Naive thymus-derived CD8-positive, alpha-beta T cell (primary cell): Measurements from ENCODE around the gene NR2F1-AS1. TPM values are rescaled to one million over a fixed set of nuclear protein-coding genes. Genes with fewer than 3 reads are reported as not detected.

Experiments
- ATAC-seq, 2 donors: fragments of 150-1000 bp; cut with Tn5 transposase in 1 of 2; sonication (Bioruptor Pico), chemical (Tn5 transposase) in 1 of 2; 1 replicate in 1 of 2; 2 replicates in 1 of 2; pipeline ENCODE4 v1.10.0; 2021; ENCODE audit warnings: mild to moderate bottlenecking in 2 of 2, moderate library complexity in 2 of 2
- POLR2A ChIA-PET: fragments of 350-600 bp; sonication (Branson Sonifier 250); formaldehyde crosslinking; loops from one replicate; lab custom pipeline; 2021; ENCODE audit warnings: antibody characterized with exemption; lab: Charles Lee
- DNase-seq, 10 donors: peaks; one replicate each; pipeline versions ENCODE4 v3.0.0 to v3.0.0-alpha.2; 2020 to 2022
- H3K27ac Mint-ChIP-seq, 10 donors: one replicate each; pipeline ENCODE4 v1.8.0; 2020 to 2022; ENCODE audit warnings: mild to moderate bottlenecking in 10 of 10, mixed read lengths in 10 of 10, moderate library complexity in 4 of 10, inconsistent platforms in 1 of 10
- H3K27me3 Mint-ChIP-seq, 5 donors: one replicate each; pipeline ENCODE4 v1.8.0; 2021 to 2022; ENCODE audit warnings: mixed read lengths in 5 of 5
- H3K36me3 Mint-ChIP-seq, 3 donors: one replicate each; pipeline ENCODE4 v1.8.0; 2020 to 2022; ENCODE audit warnings: mixed read lengths in 3 of 3, mild to moderate bottlenecking in 2 of 3, inconsistent platforms in 1 of 3
- H3K4me1 Mint-ChIP-seq, 4 donors: one replicate each; pipeline ENCODE4 v1.8.0; 2021 to 2022; ENCODE audit warnings: mixed read lengths in 4 of 4
- H3K4me3 Mint-ChIP-seq, 10 donors: one replicate each; pipeline ENCODE4 v1.8.0; 2020 to 2022; ENCODE audit warnings: mild to moderate bottlenecking in 10 of 10, mixed read lengths in 10 of 10, moderate library complexity in 6 of 10, inconsistent platforms in 1 of 10
- H3K9me3 Mint-ChIP-seq, 9 donors: one replicate each; pipeline ENCODE4 v1.8.0; 2020 to 2022; ENCODE audit warnings: mixed read lengths in 9 of 9, mild to moderate bottlenecking in 3 of 9, inconsistent platforms in 1 of 9, moderate library complexity in 1 of 9
- polyA plus RNA-seq, 3 donors: library from polyadenylated mRNA; unstranded; fragments of 300-500 nt; fragmentation: Illumina TruSeq; gene quantifications; one replicate each; pipeline ENCODE4 v1.2.3, GENCODE V29; 2021
- total RNA-seq, 8 experiments: library from RNA in 2 of 8; stranded (reverse) in 2 of 8; gene quantifications; one replicate each; pipeline ENCODE4 v1.2.3 and lab custom pipeline; 2021 to 2026

NR2F1-AS1 gene
- total and polyA plus RNA-seq, 5 experiments from 2014 or later, result not detected

DNA sequence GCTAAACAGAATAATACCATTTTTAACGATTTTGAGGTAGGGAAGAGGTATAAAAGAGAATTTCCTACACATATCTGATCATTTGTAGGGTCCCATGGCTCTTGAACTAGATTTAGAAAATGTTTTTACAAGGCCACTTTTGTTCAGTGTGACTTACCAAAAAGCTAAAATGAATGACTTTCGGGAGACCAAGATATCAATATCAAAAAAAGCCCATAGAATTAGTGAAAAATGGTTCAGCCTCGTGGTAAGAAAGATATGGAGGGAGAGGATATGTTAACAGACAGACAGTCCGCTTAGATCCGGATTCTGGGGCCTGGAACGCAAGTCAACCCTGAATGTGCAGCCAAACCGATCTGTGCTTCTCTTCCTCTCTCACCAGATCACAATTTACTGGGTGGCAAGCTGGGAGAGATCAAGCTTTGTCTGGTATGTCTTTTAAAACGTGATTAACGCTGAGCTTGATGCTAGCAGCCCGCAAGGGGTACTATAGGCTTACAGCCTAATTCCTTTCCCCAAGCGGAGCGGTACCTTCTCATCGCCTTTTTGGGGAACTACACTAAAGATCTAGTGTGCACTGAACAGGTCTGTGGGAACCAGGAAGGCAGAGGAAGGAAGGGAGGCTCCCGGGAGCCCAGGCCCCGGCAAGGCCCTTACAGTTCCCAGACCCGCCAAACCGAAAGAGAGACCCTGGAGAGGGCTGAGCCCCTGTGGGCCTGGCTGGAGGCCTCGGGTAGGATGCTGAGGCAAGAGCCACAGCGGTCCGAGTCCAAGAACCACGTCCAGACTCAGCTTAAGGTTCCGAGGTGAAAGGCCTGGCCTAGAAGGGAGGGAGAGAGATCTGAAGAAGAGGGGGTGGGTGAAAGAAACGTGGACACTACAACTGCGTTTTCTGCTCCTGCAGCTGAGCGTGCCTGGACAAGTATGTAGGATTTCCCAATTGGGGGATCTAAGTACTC lies 2.9 kb downstream of the NR2F1-AS1 start:
- H3K27me3 Mint-ChIP-seq, result peaks cover 56 to 71% (median 60%) of the 10 kb centered on the region in 5 donors
- H3K36me3 Mint-ChIP-seq, result peaks cover 0 to 8% (median 0%) of the 10 kb centered on the region in 3 donors
- ATAC-seq (no peak), DNase-seq (no peak)
- H3K27ac Mint-ChIP-seq, result peak overlapping the region in 1 of 10 donors; percentile 65
- peaks cover 0 to 4% (median 0%) of the 10 kb centered on the region in 9 donors for H3K9me3 Mint-ChIP-seq
- POLR2A ChIA-PET, result interaction anchor here (0.7 kb wide), 1 partner anchor 41 kb away, joined by 3 read pairs; no protein-coding TSS in a partner anchor
- H3K4me3 Mint-ChIP-seq, result peak overlapping the region in 7 of 10 donors; percentile 12 to 74 (median 59)
- peaks cover 9 to 28% (median 24%) of the 10 kb centered on the region in 4 donors for H3K4me1 Mint-ChIP-seq

DNA sequence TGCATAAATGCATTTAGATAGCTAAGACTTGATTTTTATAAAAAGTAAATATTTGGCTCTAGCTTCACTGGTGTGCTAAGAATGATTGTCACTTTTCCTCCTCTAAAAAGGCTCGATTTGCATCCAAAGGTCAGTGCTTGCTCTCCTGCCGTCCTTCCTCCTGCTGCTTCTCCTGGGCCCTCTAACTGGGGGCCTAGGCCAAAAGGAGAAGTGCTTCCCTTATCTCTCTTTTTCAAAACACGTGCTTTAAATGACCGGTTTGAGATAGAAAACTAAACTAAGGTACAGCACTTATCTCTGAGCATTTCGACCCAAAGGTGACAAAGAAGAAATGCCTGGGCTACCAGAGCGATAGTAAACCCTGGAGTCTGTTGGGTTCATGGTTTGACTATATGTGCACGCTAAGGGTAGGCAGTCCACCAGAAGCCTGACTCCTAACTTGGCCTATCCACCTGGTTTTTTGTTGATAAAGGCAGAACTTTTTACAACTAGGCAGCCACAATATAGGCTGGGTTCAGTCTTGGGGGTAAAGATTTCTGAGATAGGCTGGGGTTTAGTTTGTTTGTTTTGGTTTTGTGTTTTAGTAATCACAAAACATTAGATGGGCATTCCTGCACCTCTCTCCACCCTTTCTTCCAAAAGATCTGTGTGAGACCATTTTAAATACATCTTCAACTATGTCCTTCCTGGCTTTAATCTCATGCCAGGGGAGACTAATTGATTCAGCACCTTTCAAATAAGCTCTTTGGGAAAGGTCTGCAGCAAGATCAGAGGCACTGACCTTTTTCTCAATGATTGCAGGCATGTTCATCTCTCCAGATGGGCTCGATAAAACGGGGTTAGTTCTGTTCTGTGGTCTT lies 3.8 kb downstream of the NR2F1-AS1 start:
- POLR2A ChIA-PET, result interaction anchor here (0.7 kb wide), 1 partner anchor 42 kb away, joined by 3 read pairs; no protein-coding TSS in a partner anchor
- peaks cover 58 to 80% (median 69%) of the 10 kb centered on the region in 5 donors for H3K27me3 Mint-ChIP-seq
- no peak overlapping the region for H3K27ac Mint-ChIP-seq
- peaks cover 0 to 8% (median 0%) of the 10 kb centered on the region in 3 donors for H3K36me3 Mint-ChIP-seq
- H3K4me3 Mint-ChIP-seq, result no peak overlapping the region
- H3K4me1 Mint-ChIP-seq, result peaks cover 9 to 28% (median 26%) of the 10 kb centered on the region in 4 donors
- no peak for DNase-seq
- peaks cover 0 to 4% (median 0%) of the 10 kb centered on the region in 9 donors for H3K9me3 Mint-ChIP-seq
- ATAC-seq, result no peak

DNA sequence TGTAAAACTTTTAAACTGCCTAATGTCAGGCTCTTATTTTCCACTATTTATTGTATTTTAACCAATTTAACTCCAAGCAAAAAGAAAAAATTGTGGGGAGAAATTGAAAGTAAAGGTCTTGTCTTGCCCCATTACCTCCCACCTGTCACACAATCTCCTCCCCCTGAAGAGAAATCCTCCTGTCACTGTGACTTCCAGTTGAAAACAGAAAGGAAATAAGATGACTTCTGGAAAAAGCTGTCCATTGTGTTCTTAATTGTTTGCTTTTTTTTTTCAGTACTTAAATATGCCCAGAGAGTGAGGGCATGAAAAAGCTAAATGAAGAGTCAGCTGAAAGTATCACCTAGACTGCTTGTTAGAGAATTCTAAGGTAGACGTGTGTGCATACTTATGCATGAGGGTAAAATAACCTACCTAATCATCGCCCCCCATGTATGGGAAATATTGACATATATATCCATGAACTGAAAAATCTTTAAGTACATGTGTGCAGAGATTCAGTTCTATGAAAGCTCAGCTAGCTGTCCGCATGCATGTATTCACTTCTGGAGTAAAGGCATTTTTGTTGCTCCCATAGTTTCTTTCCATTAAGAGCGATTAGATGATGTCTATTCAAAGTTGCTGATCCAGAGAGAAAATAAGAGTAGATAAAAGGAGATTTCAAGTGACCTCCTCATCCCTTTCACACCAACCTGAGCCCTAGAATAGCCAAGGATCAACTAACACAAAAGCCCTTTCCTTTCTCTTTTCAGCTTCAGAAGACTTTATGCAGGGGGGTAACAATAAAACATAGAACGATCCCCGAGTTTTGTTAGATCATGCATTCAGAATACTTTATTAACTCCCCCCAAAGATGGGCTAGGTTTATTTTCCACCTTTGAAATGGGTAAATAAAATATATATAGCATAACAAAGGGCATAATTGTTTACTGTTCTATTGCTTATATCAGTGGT lies 5.3 kb downstream of the NR2F1-AS1 start:
- H3K4me3 Mint-ChIP-seq, result no peak overlapping the region
- ATAC-seq, result no peak
- DNase-seq, result no peak
- H3K27ac Mint-ChIP-seq, result no peak overlapping the region
- H3K4me1 Mint-ChIP-seq, result peaks cover 8 to 37% (median 31%) of the 10 kb centered on the region in 4 donors
- peaks cover 64 to 91% (median 78%) of the 10 kb centered on the region in 5 donors for H3K27me3 Mint-ChIP-seq
- peaks cover 0 to 8% (median 0%) of the 10 kb centered on the region in 9 donors for H3K9me3 Mint-ChIP-seq
- peaks cover 0 to 8% (median 0%) of the 10 kb centered on the region in 3 donors for H3K36me3 Mint-ChIP-seq
- POLR2A ChIA-PET, result no interaction called here

DNA sequence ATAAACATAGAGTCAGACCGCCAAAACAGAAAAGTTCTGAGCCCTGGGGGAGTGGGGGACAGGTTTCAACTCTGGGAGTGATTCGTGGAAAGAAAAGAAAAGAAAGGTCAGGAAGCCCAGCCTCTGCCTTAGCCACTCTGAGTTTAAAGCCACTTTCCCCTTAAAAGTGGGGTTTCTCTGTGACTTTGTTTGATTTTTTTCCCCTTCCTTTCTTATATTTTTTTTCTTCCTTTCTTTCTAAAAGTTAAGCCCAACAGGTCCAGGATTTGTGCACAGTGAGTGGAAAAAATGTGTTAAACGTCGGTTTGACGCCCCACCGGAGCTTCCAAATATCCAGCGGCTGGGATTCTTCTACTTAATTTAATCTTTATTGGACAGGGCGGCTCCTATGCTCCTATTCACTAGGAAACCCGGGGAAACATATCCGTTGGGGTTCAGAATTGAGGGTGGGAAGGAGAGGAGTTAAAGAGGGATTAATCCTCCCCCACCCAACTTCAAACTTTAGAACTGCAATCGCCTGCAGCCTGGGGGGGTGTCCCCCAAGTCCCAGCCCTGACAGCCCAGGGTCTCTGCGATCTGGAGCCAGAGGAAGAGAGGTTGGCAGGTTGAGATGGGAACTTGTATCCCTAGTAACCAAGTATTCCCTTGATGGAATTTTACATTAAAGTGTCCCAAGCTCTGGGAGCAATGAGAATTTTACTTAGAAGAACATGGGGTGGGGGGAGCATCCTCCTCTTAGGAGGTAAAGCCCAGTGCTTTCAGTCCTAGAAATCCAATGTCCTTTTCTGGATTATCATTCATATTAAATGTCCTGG lies 6.3 kb downstream of the NR2F1-AS1 start:
- peaks cover 9 to 35% (median 28%) of the 10 kb centered on the region in 4 donors for H3K4me1 Mint-ChIP-seq
- H3K4me3 Mint-ChIP-seq, result peak overlapping the region in 1 of 10 donors; percentile 62
- POLR2A ChIA-PET, result no interaction called here
- peaks cover 0 to 5% (median 0%) of the 10 kb centered on the region in 3 donors for H3K36me3 Mint-ChIP-seq
- H3K27ac Mint-ChIP-seq, result no peak overlapping the region
- ATAC-seq, result no peak
- no peak for DNase-seq
- peaks cover 0 to 8% (median 0%) of the 10 kb centered on the region in 9 donors for H3K9me3 Mint-ChIP-seq
- H3K27me3 Mint-ChIP-seq, result peaks cover 65 to 92% (median 77%) of the 10 kb centered on the region in 5 donors

DNA sequence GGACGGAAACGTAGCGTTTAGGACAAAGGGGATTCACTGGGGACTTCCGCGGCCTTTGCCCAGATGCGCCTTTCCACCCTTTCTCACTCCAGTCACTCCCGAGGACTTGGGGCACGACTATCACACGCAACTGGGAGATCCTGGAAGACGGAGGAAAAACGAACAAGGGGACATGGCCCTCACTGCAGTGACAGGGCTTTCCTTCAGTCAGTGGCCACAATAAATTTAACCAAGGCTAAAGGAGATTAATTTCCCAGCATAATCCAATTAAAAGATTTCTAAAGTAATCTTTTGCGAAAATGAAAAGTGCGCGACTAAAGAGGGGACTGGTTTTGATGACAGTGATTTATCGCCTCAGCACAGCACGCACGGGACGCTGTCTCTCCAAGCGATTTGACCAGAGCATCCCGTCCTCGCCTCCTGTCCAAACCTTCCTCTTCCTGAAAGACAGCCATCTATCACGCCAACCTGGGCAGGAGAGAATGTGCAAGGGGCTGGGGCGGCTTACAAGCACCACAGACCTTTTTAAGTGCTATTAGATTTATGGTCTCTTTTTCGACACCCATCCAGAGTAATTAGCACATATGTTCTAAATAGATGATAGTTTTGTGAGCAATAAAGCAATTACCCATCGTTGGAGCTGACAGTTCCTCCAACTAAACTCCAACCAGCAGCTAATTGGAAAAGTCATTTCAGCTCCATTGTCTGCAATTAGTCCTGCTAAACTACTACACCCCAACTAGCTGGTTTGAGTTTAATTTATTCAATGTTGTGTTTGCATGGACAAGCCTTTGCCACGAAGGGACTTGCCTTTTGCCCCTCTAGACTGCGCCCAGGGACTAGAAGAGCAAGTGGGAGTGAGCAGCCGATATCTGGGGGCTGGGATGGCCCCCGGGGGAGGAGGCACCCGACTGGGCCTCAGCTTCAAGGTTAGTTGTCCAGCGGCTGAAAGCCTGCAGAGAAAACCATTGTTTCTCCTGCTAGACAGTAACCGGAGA lies 7.4 kb downstream of the NR2F1-AS1 start:
- POLR2A ChIA-PET, result no interaction called here
- H3K9me3 Mint-ChIP-seq, result peaks cover 0 to 10% (median 0%) of the 10 kb centered on the region in 9 donors
- H3K36me3 Mint-ChIP-seq, result peaks cover 0 to 8% (median 5%) of the 10 kb centered on the region in 3 donors
- peak overlapping the region in 1 of 10 donors; percentile 45 for H3K27ac Mint-ChIP-seq
- no peak for DNase-seq
- peak overlapping the region in 2 of 10 donors; percentile 9 to 11 for H3K4me3 Mint-ChIP-seq
- ATAC-seq, result no peak
- peaks cover 71 to 99% (median 84%) of the 10 kb centered on the region in 5 donors for H3K27me3 Mint-ChIP-seq
- peaks cover 9 to 30% (median 25%) of the 10 kb centered on the region in 4 donors for H3K4me1 Mint-ChIP-seq

DNA sequence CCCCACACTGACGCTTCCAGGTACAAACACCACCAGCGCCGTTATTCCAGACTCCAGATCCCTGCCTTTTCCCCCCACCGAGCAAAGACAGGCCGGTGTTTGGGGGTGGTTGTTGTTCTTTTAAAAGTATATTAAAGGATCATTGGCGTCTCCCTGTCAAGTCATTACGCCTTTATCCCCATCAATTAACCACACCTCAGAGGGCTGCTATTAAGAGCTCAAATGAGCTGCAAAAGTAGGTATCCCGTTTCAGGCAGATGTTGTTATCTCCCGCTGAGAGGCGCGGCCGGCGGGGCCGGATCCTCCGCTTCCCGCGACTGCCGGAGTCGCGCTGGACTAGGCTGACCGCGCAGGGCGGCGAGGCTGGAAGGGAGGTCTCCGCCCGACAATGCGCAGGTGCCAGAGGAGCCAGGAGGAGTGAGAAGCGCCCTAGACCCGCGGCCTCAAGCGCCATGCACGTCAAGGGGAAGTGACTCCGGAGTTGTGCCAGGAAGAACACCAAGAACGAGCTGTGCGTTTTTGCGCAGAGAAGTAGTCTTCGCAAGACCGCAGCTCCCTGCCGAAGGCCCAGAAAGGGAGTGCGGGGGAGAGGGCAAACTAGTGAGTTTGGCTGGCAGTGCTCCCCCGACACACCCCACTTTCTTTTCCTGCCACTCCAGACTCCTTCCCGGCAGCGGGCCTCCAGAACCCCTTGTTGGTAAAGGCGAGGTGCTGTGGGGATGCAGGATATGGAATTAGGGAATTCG lies 8.2 kb downstream of the NR2F1-AS1 start:
- Mint-ChIP-seq H3K36me3 (peaks cover 0 to 8% (median 2%) of the 10 kb centered on the region in 3 donors), H3K9me3 (peaks cover 0 to 10% (median 0%) of the 10 kb centered on the region in 9 donors), H3K4me1 (peaks cover 6 to 23% (median 18%) of the 10 kb centered on the region in 4 donors), H3K4me3 (peak overlapping the region in 6 of 10 donors; percentile 24 to 40 (median 36)), H3K27me3 (peaks cover 67 to 97% (median 81%) of the 10 kb centered on the region in 5 donors), H3K27ac (peak overlapping the region in 1 of 10 donors; percentile 13)
- DNase-seq (no peak), ATAC-seq (no peak)
- POLR2A ChIA-PET, result no interaction called here

DNA sequence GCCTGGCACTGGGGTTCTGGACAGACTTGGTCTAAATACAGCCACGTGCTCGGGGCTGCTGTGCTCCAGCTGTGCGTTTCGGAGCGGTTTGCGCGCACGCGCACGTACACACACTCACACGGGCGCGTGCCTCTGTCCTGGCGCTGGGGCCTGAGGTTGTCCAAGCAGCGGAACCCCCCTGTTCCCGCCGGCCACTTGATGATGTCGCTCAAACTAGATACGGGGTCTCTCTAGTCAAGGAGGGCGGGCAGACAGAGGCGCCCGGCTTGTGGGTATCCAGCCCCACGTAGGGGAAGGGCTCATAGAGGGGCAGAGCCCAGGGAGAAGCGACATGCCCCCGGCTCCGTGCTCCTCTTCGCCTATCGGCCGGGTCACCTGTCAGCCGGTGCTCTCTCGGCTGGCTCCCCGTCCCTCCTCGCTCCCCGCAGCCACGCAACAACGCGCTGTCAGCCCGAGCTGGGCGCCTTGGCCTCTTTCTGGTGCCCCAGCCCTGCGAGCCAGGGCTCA lies 8.9 kb downstream of the NR2F1-AS1 start:
- DNase-seq (no peak), ATAC-seq (no peak)
- Mint-ChIP-seq H3K27me3 (peaks cover 67 to 97% (median 81%) of the 10 kb centered on the region in 5 donors), H3K4me1 (peaks cover 6 to 23% (median 18%) of the 10 kb centered on the region in 4 donors), H3K9me3 (peaks cover 0 to 9% (median 0%) of the 10 kb centered on the region in 9 donors), H3K36me3 (peaks cover 0 to 8% (median 2%) of the 10 kb centered on the region in 3 donors), H3K4me3 (peak overlapping the region in 8 of 10 donors; percentile 5 to 40 (median 36)), H3K27ac (peak overlapping the region in 1 of 10 donors; percentile 13)
- POLR2A ChIA-PET, result no interaction called here

DNA sequence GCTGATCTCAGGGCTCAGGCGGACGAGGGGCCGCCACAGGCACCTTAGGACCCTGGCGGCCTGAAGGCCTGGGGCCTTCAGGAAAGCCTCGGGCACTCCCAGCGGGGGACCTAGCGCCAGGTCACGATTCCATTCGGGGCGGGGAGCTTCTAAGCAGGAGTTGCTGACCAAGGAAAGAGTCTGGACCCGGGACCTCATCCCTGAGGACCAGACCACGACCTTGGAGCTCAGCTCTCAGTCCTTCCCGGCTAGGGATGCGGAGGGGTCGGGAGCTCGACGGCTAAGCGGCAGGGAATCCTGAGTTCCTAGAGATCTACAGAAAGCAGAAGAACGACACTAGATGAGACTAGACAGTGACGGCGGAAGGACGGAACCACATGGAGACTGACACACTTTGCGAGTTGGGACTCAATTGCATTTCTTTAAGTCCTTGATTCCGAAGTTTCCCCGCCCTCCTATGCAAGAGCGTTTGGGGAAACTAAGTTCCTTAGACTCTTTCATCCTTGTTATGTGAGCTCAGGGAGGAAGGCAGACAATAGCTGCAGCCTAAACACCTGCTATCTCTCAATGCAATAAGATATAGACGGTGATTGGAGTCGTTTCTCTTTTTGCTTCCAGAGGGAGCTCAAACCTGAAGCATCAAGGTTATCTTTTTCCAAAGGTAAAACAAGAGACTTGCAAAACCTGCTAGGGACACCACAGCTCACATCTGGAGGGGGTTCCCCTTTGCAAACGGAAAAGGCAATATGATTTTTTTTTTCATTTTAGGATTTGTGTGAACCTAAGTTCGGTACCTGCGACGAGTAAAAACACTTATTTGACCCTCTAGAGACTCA lies 9.7 kb downstream of the NR2F1-AS1 start:
- Mint-ChIP-seq H3K9me3 (peaks cover 0 to 9% (median 0%) of the 10 kb centered on the region in 9 donors), H3K27me3 (peaks cover 64 to 91% (median 78%) of the 10 kb centered on the region in 5 donors), H3K27ac (peak overlapping the region in 1 of 10 donors; percentile 71), H3K4me3 (peak overlapping the region in 9 of 10 donors; percentile 5 to 69 (median 43)), H3K36me3 (peaks cover 0 to 8% (median 2%) of the 10 kb centered on the region in 3 donors), H3K4me1 (peaks cover 6 to 23% (median 18%) of the 10 kb centered on the region in 4 donors)
- DNase-seq (no peak), ATAC-seq (no peak)
- POLR2A ChIA-PET, result no interaction called here
